ENCODE measurements around the gene USP11.

DNA sequence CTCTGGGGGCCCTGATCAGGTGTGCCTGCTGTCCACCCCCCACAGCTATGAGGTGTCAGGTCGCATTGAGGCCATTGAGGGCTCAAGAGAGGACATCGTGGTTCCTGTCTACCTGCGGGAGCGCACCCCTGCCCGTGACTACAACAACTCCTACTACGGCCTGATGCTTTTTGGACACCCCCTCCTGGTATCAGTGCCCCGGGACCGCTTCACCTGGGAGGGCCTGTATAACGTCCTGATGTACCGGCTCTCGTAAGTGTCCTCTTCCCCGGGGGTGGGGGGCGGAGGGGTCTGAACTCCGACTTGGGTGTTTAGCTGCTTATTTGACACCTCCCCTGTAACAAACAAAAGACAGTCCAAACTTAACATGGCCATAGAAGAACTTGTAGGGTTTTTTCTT, 10.5 kb downstream of the USP11 start:
- no peak for TF ChIP-seq POLR2AphosphoS5 (IDR thresholded peaks at IDR 0.05; ENCODE audit: insufficient read depth in 1 of 2, low read depth in 1 of 2)
- TF ChIP-seq, protein P1, sequence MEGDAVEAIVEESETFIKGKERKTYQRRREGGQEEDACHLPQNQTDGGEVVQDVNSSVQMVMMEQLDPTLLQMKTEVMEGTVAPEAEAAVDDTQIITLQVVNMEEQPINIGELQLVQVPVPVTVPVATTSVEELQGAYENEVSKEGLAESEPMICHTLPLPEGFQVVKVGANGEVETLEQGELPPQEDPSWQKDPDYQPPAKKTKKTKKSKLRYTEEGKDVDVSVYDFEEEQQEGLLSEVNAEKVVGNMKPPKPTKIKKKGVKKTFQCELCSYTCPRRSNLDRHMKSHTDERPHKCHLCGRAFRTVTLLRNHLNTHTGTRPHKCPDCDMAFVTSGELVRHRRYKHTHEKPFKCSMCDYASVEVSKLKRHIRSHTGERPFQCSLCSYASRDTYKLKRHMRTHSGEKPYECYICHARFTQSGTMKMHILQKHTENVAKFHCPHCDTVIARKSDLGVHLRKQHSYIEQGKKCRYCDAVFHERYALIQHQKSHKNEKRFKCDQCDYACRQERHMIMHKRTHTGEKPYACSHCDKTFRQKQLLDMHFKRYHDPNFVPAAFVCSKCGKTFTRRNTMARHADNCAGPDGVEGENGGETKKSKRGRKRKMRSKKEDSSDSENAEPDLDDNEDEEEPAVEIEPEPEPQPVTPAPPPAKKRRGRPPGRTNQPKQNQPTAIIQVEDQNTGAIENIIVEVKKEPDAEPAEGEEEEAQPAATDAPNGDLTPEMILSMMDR (IDR thresholded peaks at IDR 0.05): no peak
